K562 (cell line): ENCODE results near the gene CAPZA1. TPM values are rescaled to one million over a fixed set of nuclear protein-coding genes. Genes with fewer than 3 reads are reported as not detected.

Experiments
- BHLHE40 ChIP-seq: IDR thresholded peaks from 2 replicates; pipeline ENCODE4 v1.6.1; 2011; ENCODE audit warnings: low read length, improper control_type of control experiment
- EP400 ChIP-seq: fragments of 450-650 bp; IDR thresholded peaks from 2 replicates; pipeline ENCODE4 v1.6.1; 2017; ENCODE audit warnings: antibody characterized with exemption, mild to moderate bottlenecking, moderate library complexity
- EWSR1 ChIP-seq: fragments of 450-650 bp; IDR thresholded peaks from 2 replicates; pipeline ENCODE4 v1.6.1; 2018; ENCODE audit warnings: borderline replicate concordance, mild to moderate bottlenecking, low read depth, moderate library complexity; ENCODE audit not compliant: partially characterized antibody
- JUND ChIP-seq, 2 experiments: IDR thresholded peaks; 2 replicates in 1 of 2; 3 replicates in 1 of 2; pipeline ENCODE4 v1.6.1; 2011; ENCODE audit warnings: borderline replicate concordance in 2 of 2, low read depth in 2 of 2, low read length in 2 of 2, improper control_type of control experiment in 1 of 2, missing biosample characterization in 1 of 2, missing genetic modification characterization in 1 of 2, missing genetic modification reagents in 1 of 2
- KAT7 ChIP-seq: sonication (generic); formaldehyde crosslinking; IDR thresholded peaks from 2 replicates; pipeline ENCODE4 v1.8.0; 2022; ENCODE audit warnings: missing genetic modification reagents, mild to moderate bottlenecking, borderline replicate concordance
- L3MBTL2 ChIP-seq: fragments of 450-650 bp; IDR thresholded peaks from 2 replicates; pipeline ENCODE4 v1.6.1; 2016; ENCODE audit warnings: mild to moderate bottlenecking, moderate library complexity
- NCOA1 ChIP-seq: fragments of 450-650 bp; IDR thresholded peaks from 2 replicates; pipeline ENCODE4 v1.6.1; 2016; ENCODE audit warnings: low read depth
- NCOA2 ChIP-seq, 2 experiments: fragments of 450-650 bp; IDR thresholded peaks; 2 replicates each; pipeline ENCODE4 v1.6.1; 2018; ENCODE audit warnings: mild to moderate bottlenecking in 2 of 2, moderate library complexity in 1 of 2; ENCODE audit not compliant: partially characterized antibody in 2 of 2
- NFXL1 ChIP-seq: fragments of 450-650 bp; formaldehyde crosslinking; IDR thresholded peaks from 2 replicates; pipeline ENCODE4 v1.4.0; 2021; ENCODE audit warnings: mild to moderate bottlenecking
- NUFIP1 ChIP-seq: fragments of 450-650 bp; IDR thresholded peaks from 2 replicates; pipeline ENCODE4 v1.6.1; 2018; ENCODE audit not compliant: partially characterized antibody
- SIRT6 ChIP-seq: IDR thresholded peaks from one replicate; pipeline ENCODE4 v1.6.1; 2012; ENCODE audit warnings: low read depth, mild to moderate bottlenecking, control low read depth, inconsistent platforms, low read length, moderate library complexity
- SP1 ChIP-seq: sonication (generic); formaldehyde crosslinking; IDR thresholded peaks from 2 replicates; pipeline ENCODE4 v1.8.1; 2022; ENCODE audit warnings: mild to moderate bottlenecking, missing genetic modification reagents
- TCFL5 ChIP-seq: fragments of 250-450 bp; sonication (Bioruptor Pico); conservative IDR thresholded peaks from 2 replicates; pipeline ENCODE4 v1.6.1; 2021; ENCODE audit warnings: mild to moderate bottlenecking, moderate library complexity, matching md5 sums
- ZNF12 ChIP-seq: sonication (generic); formaldehyde crosslinking; IDR thresholded peaks from 2 replicates; pipeline ENCODE4 v1.4.0; 2020; ENCODE audit warnings: mild to moderate bottlenecking, missing genetic modification reagents
- ZNF274 ChIP-seq: IDR thresholded peaks from 2 replicates; pipeline ENCODE4 v1.6.1; 2011; ENCODE audit warnings: low read depth, mild to moderate bottlenecking, low read length, moderate library complexity, borderline replicate concordance
- ZNF347 ChIP-seq: fragments of 450-650 bp; formaldehyde crosslinking; IDR thresholded peaks from 2 replicates; pipeline ENCODE4 v1.4.0; 2020; ENCODE audit warnings: low read depth, mild to moderate bottlenecking, moderate library complexity
- ZNF699 ChIP-seq: fragments of 250-450 bp; sonication (Bioruptor Pico); IDR thresholded peaks from 2 replicates; pipeline ENCODE4 v1.8.0; 2021; ENCODE audit warnings: mild to moderate bottlenecking, moderate library complexity; ENCODE audit not compliant: insufficient replicate concordance
- polyA plus RNA-seq, 8 experiments: library from polyadenylated mRNA; depleted of rRNA in 4 of 8; stranded (reverse) in 5 of 8; unstranded in 3 of 8; fragments of >200 nt; fragmentation: Nextera tagmentation in 2 of 8; fragmentation: Illumina TruSeq in 1 of 8; extraction: Ambion mirVana in 2 of 8; extraction: Trizol in 1 of 8; gene quantifications; 2 replicates each; pipeline versions ENCODE4 v1.2.1 to v1.2.3, GENCODE V29; 2011 to 2014; ENCODE audit warnings: inconsistent platforms in 1 of 8, missing spikeins in 1 of 8
- total RNA-seq, 7 experiments: library from RNA; depleted of rRNA in 6 of 7; stranded (reverse); fragments of >200 nt in 6 of 7; fragmentation: Illumina TruSeq in 2 of 7; extraction: Trizol in 2 of 7; gene quantifications; 2 replicates each; pipeline versions ENCODE4 v1.2.1 to v1.2.3, GENCODE V29; 2011 to 2021; ENCODE audit warnings: low replicate concordance in 1 of 7
- TF ChIP-seq, protein P1 (sequence below): fragments of 250-450 bp; sonication (Bioruptor Pico); IDR thresholded peaks from 2 replicates; pipeline ENCODE4 v1.8.0; 2021; ENCODE audit warnings: moderate library complexity, mild to moderate bottlenecking, inconsistent platforms
- TF ChIP-seq, protein P2 (sequence below): fragments of 250-450 bp; sonication (Bioruptor Pico); IDR thresholded peaks from 2 replicates; pipeline ENCODE4 v1.8.0; 2021; ENCODE audit warnings: moderate library complexity, mild to moderate bottlenecking, inconsistent platforms
- TF ChIP-seq, protein P3 (sequence below): fragments of 250-450 bp; sonication (Bioruptor Pico); IDR thresholded peaks from 2 replicates; pipeline ENCODE4 v1.5.0; 2021
- TF ChIP-seq, protein P4 (sequence below): sonication (generic); formaldehyde crosslinking; IDR thresholded peaks from 2 replicates; pipeline ENCODE4 v1.8.0; 2022; ENCODE audit warnings: mild to moderate bottlenecking, missing genetic modification reagents
- TF ChIP-seq, protein P5 (sequence below): IDR thresholded peaks from 2 replicates; pipeline ENCODE4 v1.6.1; 2014; ENCODE audit warnings: antibody characterized with exemption

CAPZA1 gene
- total and polyA plus RNA-seq, 9 of the 15 experiments (the other 6 are each of a cell fraction or from before 2014, with no cell fraction given): 237 to 1,020 (median 306) TPM

DNA sequence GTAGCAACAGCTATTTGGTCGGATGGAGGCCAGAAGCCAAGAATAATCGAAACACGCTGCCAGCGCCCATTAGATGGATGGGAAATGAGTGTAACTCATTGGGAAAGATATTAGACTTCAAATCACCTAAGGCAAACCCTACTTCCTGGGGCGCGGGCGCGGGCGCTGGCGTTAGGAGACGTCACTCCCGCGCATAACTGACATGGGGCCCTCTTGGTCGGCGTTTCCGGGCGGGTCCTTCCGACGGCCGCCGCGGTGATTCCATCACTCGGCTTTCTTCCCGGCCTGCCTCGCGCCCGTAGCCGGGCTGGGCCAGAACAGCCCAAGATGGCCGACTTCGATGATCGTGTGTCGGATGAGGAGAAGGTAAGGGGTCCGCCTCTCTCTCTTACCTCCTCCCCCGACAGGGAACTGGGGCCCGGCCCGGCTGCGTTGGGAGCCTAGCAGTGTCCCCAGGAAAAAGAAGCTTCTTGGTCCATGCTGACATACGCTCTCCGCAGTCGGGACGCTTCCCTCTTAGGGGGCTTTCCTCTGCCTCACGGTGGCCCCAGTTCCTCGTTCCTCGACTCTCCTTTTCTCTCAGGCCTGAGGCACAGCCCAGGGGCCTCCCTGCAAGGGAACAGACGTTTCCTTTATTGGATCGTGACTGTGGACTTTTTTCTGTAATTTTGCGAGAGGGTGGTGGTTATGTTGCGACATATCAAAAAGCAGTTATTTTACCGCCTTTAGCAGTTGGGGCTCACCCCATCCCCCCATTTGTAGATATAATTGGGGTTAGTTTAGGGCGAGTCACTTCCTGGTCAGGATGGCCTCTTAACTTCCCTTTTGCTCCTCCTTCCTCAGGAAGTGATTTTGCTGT is at the start of gene CAPZA1 (continued):
- no peak for TF ChIP-seq NFXL1 (CRISPR knock-in tag)
- no peak for TF ChIP-seq TCFL5
- TF ChIP-seq ZNF274: no peak
- TF ChIP-seq EWSR1: no peak
- no peak for TF ChIP-seq NUFIP1
- TF ChIP-seq, protein P1, sequence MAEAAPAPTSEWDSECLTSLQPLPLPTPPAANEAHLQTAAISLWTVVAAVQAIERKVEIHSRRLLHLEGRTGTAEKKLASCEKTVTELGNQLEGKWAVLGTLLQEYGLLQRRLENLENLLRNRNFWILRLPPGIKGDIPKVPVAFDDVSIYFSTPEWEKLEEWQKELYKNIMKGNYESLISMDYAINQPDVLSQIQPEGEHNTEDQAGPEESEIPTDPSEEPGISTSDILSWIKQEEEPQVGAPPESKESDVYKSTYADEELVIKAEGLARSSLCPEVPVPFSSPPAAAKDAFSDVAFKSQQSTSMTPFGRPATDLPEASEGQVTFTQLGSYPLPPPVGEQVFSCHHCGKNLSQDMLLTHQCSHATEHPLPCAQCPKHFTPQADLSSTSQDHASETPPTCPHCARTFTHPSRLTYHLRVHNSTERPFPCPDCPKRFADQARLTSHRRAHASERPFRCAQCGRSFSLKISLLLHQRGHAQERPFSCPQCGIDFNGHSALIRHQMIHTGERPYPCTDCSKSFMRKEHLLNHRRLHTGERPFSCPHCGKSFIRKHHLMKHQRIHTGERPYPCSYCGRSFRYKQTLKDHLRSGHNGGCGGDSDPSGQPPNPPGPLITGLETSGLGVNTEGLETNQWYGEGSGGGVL (CRISPR knock-in tag): no peak
- TF ChIP-seq L3MBTL2: peak; percentile 95
- TF ChIP-seq ZNF699 (CRISPR knock-in tag): no peak
- TF ChIP-seq NCOA1: peak; percentile 81
- peak; percentile 1 for TF ChIP-seq KAT7 (CRISPR knock-in tag)
- TF ChIP-seq SP1 (CRISPR knock-in tag): peak; percentile 74
- TF ChIP-seq, protein P2, sequence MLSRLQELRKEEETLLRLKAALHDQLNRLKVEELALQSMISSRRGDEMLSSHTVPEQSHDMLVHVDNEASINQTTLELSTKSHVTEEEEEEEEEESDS: no peak
- peak; percentile 90 for TF ChIP-seq EP400
- no peak for TF ChIP-seq NCOA2 (IDR thresholded peaks at IDR 0.05; ENCODE audit: partially characterized antibody in 2 of 2)
- TF ChIP-seq, protein P3, sequence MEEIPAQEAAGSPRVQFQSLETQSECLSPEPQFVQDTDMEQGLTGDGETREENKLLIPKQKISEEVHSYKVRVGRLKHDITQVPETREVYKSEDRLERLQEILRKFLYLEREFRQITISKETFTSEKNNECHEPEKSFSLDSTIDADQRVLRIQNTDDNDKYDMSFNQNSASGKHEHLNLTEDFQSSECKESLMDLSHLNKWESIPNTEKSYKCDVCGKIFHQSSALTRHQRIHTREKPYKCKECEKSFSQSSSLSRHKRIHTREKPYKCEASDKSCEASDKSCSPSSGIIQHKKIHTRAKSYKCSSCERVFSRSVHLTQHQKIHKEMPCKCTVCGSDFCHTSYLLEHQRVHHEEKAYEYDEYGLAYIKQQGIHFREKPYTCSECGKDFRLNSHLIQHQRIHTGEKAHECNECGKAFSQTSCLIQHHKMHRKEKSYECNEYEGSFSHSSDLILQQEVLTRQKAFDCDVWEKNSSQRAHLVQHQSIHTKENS (CRISPR knock-in tag): no peak
- TF ChIP-seq JUND (IDR thresholded peaks at IDR 0.05; ENCODE audit: borderline replicate concordance, low read depth, low read length): peak; percentile 77
- peak; percentile 62; the same call in 1 of the 3 replicates for TF ChIP-seq JUND (tag; IDR thresholded peaks at IDR 0.05; ENCODE audit: borderline replicate concordance, low read depth, low read length)
- TF ChIP-seq ZNF12 (CRISPR knock-in tag): peak; percentile 63; the same call in 1 of the 2 replicates
- no peak for TF ChIP-seq SIRT6
- TF ChIP-seq, protein P4, sequence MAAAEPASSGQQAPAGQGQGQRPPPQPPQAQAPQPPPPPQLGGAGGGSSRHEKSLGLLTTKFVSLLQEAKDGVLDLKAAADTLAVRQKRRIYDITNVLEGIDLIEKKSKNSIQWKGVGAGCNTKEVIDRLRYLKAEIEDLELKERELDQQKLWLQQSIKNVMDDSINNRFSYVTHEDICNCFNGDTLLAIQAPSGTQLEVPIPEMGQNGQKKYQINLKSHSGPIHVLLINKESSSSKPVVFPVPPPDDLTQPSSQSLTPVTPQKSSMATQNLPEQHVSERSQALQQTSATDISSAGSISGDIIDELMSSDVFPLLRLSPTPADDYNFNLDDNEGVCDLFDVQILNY (CRISPR knock-in tag): peak; percentile 67; the same call in 1 of the 2 replicates
- 0 out of 2 replicates have a peak, but pooled peaks have one; percentile 56 for TF ChIP-seq ZNF347 (CRISPR knock-in tag)
- no peak for TF ChIP-seq BHLHE40
- TF ChIP-seq, protein P5, sequence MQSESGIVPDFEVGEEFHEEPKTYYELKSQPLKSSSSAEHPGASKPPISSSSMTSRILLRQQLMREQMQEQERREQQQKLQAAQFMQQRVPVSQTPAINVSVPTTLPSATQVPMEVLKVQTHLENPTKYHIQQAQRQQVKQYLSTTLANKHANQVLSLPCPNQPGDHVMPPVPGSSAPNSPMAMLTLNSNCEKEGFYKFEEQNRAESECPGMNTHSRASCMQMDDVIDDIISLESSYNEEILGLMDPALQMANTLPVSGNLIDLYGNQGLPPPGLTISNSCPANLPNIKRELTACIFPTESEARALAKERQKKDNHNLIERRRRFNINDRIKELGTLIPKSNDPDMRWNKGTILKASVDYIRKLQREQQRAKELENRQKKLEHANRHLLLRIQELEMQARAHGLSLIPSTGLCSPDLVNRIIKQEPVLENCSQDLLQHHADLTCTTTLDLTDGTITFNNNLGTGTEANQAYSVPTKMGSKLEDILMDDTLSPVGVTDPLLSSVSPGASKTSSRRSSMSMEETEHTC: no peak
